H9 (cell line): ENCODE data around the gene CLCN3. TPM values are rescaled to one million over a fixed set of nuclear protein-coding genes. Genes with fewer than 3 reads are reported as not detected.

Source experiments
- DNase-seq: peaks from one replicate; pipeline ENCODE4 v3.0.0-alpha.2; 2017
- H2AFZ ChIP-seq: one replicate; pipeline ENCODE4 v1.6.1; 2013; ENCODE audit warnings: mild to moderate bottlenecking, low read length, control low read depth, moderate library complexity
- H2AK5ac ChIP-seq: 2 replicates; pipeline ENCODE4 v1.6.1; 2013; ENCODE audit warnings: low read length, control low read depth, mixed read lengths; ENCODE audit not compliant: insufficient read length
- H2BK120ac ChIP-seq: one replicate; pipeline ENCODE4 v1.6.1; 2013; ENCODE audit warnings: low read depth, mild to moderate bottlenecking, low read length, control low read depth, inconsistent platforms; ENCODE audit not compliant: poor library complexity, severe bottlenecking
- H2BK12ac ChIP-seq: 2 replicates; pipeline ENCODE4 v1.6.1; 2013; ENCODE audit warnings: low read length, control low read depth, mixed read lengths, low read depth; ENCODE audit not compliant: insufficient read length
- H2BK15ac ChIP-seq: 2 replicates; pipeline ENCODE4 v1.6.1; 2013; ENCODE audit warnings: low read depth, low read length, control low read depth
- H2BK20ac ChIP-seq: one replicate; pipeline ENCODE4 v1.6.1; 2013; ENCODE audit warnings: low read depth, mild to moderate bottlenecking, low read length, control low read depth, inconsistent platforms; ENCODE audit not compliant: poor library complexity, severe bottlenecking
- H2BK5ac ChIP-seq: 2 replicates; pipeline ENCODE4 v1.6.1; 2013; ENCODE audit warnings: low read length, control low read depth, mixed read lengths; ENCODE audit not compliant: insufficient read length
- H3K14ac ChIP-seq: 2 replicates; pipeline ENCODE4 v1.6.1; 2013; ENCODE audit warnings: low read length, control low read depth; ENCODE audit not compliant: insufficient read depth
- H3K18ac ChIP-seq: 2 replicates; pipeline ENCODE4 v1.6.1; 2013; ENCODE audit warnings: low read depth, mild to moderate bottlenecking, mixed read lengths, low read length, control low read depth; ENCODE audit not compliant: insufficient read length
- H3K23ac ChIP-seq: 2 replicates; pipeline ENCODE4 v1.6.1; 2013; ENCODE audit warnings: low read length, control low read depth, mixed read lengths, low read depth; ENCODE audit not compliant: insufficient read length
- H3K23me2 ChIP-seq: 2 replicates; pipeline ENCODE4 v1.6.1; 2013; ENCODE audit warnings: low read depth, mild to moderate bottlenecking, mixed read lengths, low read length, control low read depth; ENCODE audit not compliant: insufficient read length, poor library complexity, severe bottlenecking
- H3K27ac ChIP-seq: 2 replicates; pipeline ENCODE4 v1.5.1; 2013; ENCODE audit warnings: low read length, control low read depth, mixed read lengths, low read depth; ENCODE audit not compliant: insufficient read length
- H3K27me3 ChIP-seq: 2 replicates; pipeline ENCODE4 v1.6.1; 2013; ENCODE audit warnings: low read length, control low read depth, inconsistent platforms; ENCODE audit not compliant: insufficient read depth
- H3K4ac ChIP-seq: 2 replicates; pipeline ENCODE4 v1.6.1; 2013; ENCODE audit warnings: low read depth, mild to moderate bottlenecking, control low read depth, inconsistent platforms, low read length, moderate library complexity
- H3K4me1 ChIP-seq: 2 replicates; pipeline ENCODE4 v1.6.1; 2013; ENCODE audit warnings: low read length, control low read depth, inconsistent platforms; ENCODE audit not compliant: insufficient read depth
- H3K4me2 ChIP-seq: 2 replicates; pipeline ENCODE4 v1.6.1; 2013; ENCODE audit warnings: low read length, control low read depth, mixed read lengths; ENCODE audit not compliant: insufficient read length, insufficient read depth
- H3K56ac ChIP-seq: 2 replicates; pipeline ENCODE4 v1.6.1; 2013; ENCODE audit warnings: low read depth, mild to moderate bottlenecking, mixed read lengths, low read length, control low read depth; ENCODE audit not compliant: insufficient read length
- H3K79me1 ChIP-seq: 2 replicates; pipeline ENCODE4 v1.6.1; 2013; ENCODE audit warnings: low read depth, mild to moderate bottlenecking, moderate library complexity, low read length, control low read depth, inconsistent platforms; ENCODE audit not compliant: insufficient read depth, poor library complexity, severe bottlenecking
- H3K79me2 ChIP-seq: 2 replicates; pipeline ENCODE4 v1.6.1; 2013; ENCODE audit warnings: low read length, control low read depth, inconsistent platforms; ENCODE audit not compliant: insufficient read depth
- H3K9ac ChIP-seq: 2 replicates; pipeline ENCODE4 v1.6.1; 2013; ENCODE audit warnings: low read length, control low read depth, mixed read lengths; ENCODE audit not compliant: insufficient read length; ENCODE audit errors: extremely low read depth
- H3K9me3 ChIP-seq: one replicate; pipeline ENCODE4 v1.6.1; 2013; ENCODE audit warnings: low read depth, low read length, inconsistent platforms; ENCODE audit not compliant: control insufficient read depth
- H3T11ph ChIP-seq: one replicate; pipeline ENCODE4 v1.6.1; 2013; ENCODE audit warnings: mild to moderate bottlenecking, low read length, control low read depth, inconsistent platforms
- H4K20me1 ChIP-seq: one replicate; pipeline ENCODE4 v1.6.1; 2013; ENCODE audit not compliant: control insufficient read depth, insufficient read length, insufficient read depth
- H4K5ac ChIP-seq: 2 replicates; pipeline ENCODE4 v1.6.1; 2013; ENCODE audit warnings: low read depth, mild to moderate bottlenecking, mixed read lengths, low read length, control low read depth; ENCODE audit not compliant: insufficient read length
- H4K8ac ChIP-seq: replicated peaks from 2 replicates; pipeline ENCODE4 v1.6.1; 2013; ENCODE audit warnings: low read length, control low read depth, mixed read lengths, low read depth; ENCODE audit not compliant: insufficient read length
- H4K91ac ChIP-seq: 2 replicates; pipeline ENCODE4 v1.6.1; 2013; ENCODE audit warnings: low read depth, mild to moderate bottlenecking, moderate library complexity, mixed read lengths, low read length, control low read depth; ENCODE audit not compliant: insufficient read length
- H3K27ac Mint-ChIP-seq, 3 experiments: 2 replicates in 2 of 3; 3 replicates in 1 of 3; pipeline ENCODE4 v1.8.0; 2020 to 2021; ENCODE audit warnings: mixed read lengths in 3 of 3, mild to moderate bottlenecking in 1 of 3, moderate library complexity in 1 of 3
- H3K27me3 Mint-ChIP-seq: 2 replicates; pipeline ENCODE4 v1.8.0; 2021; ENCODE audit warnings: low read depth, mild to moderate bottlenecking, moderate library complexity, mixed read lengths
- H3K36me3 Mint-ChIP-seq, 3 experiments: 2 replicates in 2 of 3; 3 replicates in 1 of 3; pipeline ENCODE4 v1.8.0; 2020 to 2021; ENCODE audit warnings: low read depth in 3 of 3, mixed read lengths in 3 of 3; ENCODE audit not compliant: insufficient read depth in 1 of 3
- H3K4me1 Mint-ChIP-seq, 2 experiments: 2 replicates each; pipeline ENCODE4 v1.8.0; 2020; ENCODE audit warnings: mixed read lengths in 2 of 2
- H3K4me3 Mint-ChIP-seq, 2 experiments: 2 replicates in 1 of 2; 3 replicates in 1 of 2; pipeline ENCODE4 v1.8.0; 2020 to 2021; ENCODE audit warnings: mild to moderate bottlenecking in 2 of 2, mixed read lengths in 2 of 2, moderate library complexity in 1 of 2
- H3K9me3 Mint-ChIP-seq, 2 experiments: 2 replicates in 1 of 2; 3 replicates in 1 of 2; pipeline ENCODE4 v1.8.0; 2020; ENCODE audit warnings: mild to moderate bottlenecking in 2 of 2, mixed read lengths in 2 of 2, moderate library complexity in 1 of 2
- WGBS: extraction: QIAGEN DNeasy Blood & Tissue Kit; methylation state at CpG from one replicate; pipeline ENCODE4 v1.1.7; 2013; ENCODE audit warnings: missing lambda C conversion rate, low lambda C conversion rate, mixed read lengths; ENCODE audit not compliant: insufficient read length; ENCODE audit errors: extremely low coverage; 5-methylcytosine and 5-hydroxymethylcytosine counted together
- total RNA-seq: library from RNA; stranded (reverse); gene quantifications from 2 replicates; pipeline ENCODE4 v1.2.1, GENCODE V29; 2021
- TF ChIP-seq, protein P1 (sequence below): fragments of 200-600 bp; sonication (generic); conservative IDR thresholded peaks from 3 replicates; pipeline ENCODE4 v1.8.0; 2021; ENCODE audit warnings: antibody characterized with exemption, mild to moderate bottlenecking

Gene CLCN3
- total RNA-seq, 1 experiment from 2014 or later: 25.7 TPM

GRCh38 chr4:169603312-169603711, 17.1 kb upstream of the CLCN3 start:
- H3K9me3 Mint-ChIP-seq: no peaks in the 10 kb centered on the region

More at GRCh38 chr4:169603312-169603711, 17.1 kb upstream of the CLCN3 start:
- H2AK5ac ChIP-seq: no peak overlapping the region
- H3K27me3 ChIP-seq: no peaks in the 10 kb centered on the region
- H2BK15ac ChIP-seq: no peak overlapping the region
- H2AFZ ChIP-seq: no peak overlapping the region
- no peaks in the 10 kb centered on the region for H3K79me2 ChIP-seq
- no peak overlapping the region for H2BK120ac ChIP-seq
- H3K9me3 ChIP-seq: no peaks in the 10 kb centered on the region
- H4K8ac ChIP-seq: no peak overlapping the region
- H2BK5ac ChIP-seq: no peak overlapping the region
- no peak overlapping the region for H3K56ac ChIP-seq
- no CpG with 5 or more reads among the region's 2 CpGs for WGBS
- Mint-ChIP-seq H3K36me3 (peaks cover 2 to 13% (median 2%) of the 10 kb centered on the region in 3 experiments; a peak in 5 of 7 replicates), H3K27ac (no peak overlapping the region), H3K27me3 (no peaks in the 10 kb centered on the region), H3K4me1 (no peaks in the 10 kb centered on the region), H3K4me3 (no peak overlapping the region)
- H3T11ph ChIP-seq: no peak overlapping the region
- H3K14ac ChIP-seq: no peak overlapping the region
- H2BK20ac ChIP-seq: no peak overlapping the region
- no peak overlapping the region for H4K5ac ChIP-seq
- TF ChIP-seq, protein P1, sequence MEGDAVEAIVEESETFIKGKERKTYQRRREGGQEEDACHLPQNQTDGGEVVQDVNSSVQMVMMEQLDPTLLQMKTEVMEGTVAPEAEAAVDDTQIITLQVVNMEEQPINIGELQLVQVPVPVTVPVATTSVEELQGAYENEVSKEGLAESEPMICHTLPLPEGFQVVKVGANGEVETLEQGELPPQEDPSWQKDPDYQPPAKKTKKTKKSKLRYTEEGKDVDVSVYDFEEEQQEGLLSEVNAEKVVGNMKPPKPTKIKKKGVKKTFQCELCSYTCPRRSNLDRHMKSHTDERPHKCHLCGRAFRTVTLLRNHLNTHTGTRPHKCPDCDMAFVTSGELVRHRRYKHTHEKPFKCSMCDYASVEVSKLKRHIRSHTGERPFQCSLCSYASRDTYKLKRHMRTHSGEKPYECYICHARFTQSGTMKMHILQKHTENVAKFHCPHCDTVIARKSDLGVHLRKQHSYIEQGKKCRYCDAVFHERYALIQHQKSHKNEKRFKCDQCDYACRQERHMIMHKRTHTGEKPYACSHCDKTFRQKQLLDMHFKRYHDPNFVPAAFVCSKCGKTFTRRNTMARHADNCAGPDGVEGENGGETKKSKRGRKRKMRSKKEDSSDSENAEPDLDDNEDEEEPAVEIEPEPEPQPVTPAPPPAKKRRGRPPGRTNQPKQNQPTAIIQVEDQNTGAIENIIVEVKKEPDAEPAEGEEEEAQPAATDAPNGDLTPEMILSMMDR: no peak
- no peak for DNase-seq
- H3K23me2 ChIP-seq: no peaks in the 10 kb centered on the region
- no peak overlapping the region for H3K23ac ChIP-seq
- H3K27ac ChIP-seq: no peak overlapping the region
- H3K79me1 ChIP-seq: no peaks in the 10 kb centered on the region
- H3K4ac ChIP-seq: no peak overlapping the region
- H4K91ac ChIP-seq: no peak overlapping the region
- H2BK12ac ChIP-seq: no peak overlapping the region
- no peak overlapping the region for H3K4me2 ChIP-seq
- H3K4me1 ChIP-seq: no peaks in the 10 kb centered on the region
- no peak overlapping the region for H3K9ac ChIP-seq
- no peaks in the 10 kb centered on the region for H4K20me1 ChIP-seq
- no peak overlapping the region for H3K18ac ChIP-seq
